NCI-H1436 treated with DMSO at 0.1 percent for 48 hours (cell line): ENCODE data around the gene DPPA2.

ENCODE experiments used
- DNase-seq: peaks from one replicate; lab custom pipeline; 2025; lab: John Stamatoyannopoulos, UW

DPPA2 gene

DNA sequence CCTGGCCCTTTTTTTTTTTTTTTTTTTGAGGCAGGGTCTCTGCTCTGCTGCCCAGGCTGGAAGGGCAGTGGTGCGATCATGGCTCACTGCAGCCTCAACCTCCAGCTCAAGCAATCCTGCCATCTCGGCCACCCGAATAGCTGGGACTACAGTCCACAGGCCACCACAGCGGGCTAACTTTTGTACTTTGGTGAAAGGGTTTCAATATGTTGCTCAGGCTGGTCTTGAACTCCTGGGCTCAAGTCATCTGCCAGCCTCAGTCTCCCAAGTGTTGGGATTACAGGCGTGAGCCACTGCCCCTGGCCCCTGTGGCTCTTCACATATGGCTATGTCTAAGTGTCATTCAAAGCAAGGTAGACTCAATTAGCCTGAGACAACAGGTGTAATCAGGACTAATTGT, 8.8 kb upstream of the DPPA2 start:
- DNase-seq = no peak

DNA sequence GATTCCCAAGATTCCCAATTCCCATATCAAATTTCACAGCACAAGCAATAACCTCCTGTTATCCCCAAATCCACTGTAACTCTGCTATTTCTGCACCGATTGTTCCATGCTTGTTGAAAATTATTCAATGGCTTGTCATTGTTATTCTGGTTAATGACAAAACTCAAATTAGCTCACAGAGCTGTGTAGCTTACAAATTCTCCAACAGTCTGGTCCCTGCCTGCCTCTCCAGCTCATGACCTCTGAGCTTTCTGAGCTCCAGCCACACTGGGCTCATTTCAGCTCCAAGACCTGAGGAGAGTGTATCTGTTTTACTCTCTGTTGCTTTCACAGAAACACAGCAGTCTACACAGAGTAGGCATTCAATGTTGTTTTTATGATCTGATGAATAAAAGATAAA, 3.3 kb downstream of the DPPA2 start:
- DNase-seq = no peak

DNA sequence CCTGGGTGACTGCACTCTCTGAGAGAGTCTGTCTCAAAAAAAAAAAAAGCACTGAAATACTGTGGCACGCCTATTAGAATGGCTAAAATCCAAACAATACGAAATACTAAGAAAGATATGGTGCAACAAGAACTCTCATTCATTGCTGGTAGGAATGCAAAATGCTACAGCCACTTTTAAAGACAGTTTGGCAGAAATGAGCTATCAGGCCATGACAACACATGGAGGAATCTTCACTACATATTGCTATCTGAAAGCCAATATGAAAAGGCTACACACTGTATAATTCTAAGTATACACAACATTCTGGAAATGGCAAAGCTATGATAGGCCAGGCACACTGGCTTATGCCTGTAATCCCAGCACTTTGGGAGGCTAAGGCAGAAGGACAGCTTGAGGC, 18.8 kb downstream of the DPPA2 start:
- no peak for DNase-seq

DNA sequence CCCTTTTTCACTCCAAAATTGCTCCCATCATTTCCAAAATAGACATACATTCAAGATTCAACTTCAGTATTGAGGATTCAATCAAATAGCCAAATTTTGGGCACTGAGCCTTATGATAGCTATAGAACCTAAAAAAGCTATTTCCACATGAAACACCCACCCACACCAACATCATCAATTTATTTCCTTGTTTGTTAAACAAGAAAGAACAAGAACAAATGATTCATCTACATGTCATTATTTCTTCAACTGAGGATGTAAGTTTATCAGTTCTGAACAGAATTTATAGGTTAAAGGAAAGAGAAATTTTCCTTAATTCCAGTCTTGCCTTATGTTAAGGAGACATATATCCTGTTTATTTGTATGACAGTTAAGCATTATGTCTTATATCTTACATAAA, 32.2 kb downstream of the DPPA2 start:
- DNase-seq = no peak

DNA sequence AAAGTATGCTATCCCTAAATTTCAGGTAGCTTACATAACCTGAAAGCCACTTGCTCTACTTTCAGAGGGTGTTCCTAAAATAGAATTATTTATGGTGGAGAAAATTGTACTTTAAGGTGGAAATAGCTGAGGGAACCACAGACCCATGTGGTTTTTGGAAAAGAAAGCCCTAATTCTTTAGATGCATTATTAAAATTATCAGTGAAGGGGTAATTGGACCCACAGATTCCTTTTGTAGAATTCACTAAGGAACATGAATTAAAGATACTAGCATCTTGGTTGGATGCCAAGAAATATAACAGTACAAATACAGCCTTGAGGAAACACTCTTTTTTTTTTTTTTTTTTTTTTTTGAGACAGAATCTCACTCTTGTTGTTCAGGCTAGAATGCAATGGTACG, 37.8 kb downstream of the DPPA2 start:
- no peak for DNase-seq

DNA sequence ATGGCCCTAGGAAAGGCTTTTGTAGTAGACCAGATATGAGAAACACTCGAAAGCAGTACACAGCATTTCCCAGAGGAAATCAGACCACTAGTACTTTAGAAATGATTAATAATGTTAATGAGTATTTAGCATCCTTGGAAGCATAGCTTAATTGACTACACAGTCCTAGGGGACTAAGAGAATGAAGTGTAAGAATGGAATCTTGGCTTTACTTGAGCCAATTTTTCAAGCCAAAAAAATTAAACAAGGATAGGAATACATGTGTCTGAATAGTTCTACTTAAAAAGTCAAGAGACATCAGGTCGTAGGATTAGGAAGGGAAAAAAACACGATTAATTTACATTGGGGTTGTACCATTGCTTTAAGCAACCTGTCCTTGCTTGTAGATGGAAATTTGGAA, 38.2 kb downstream of the DPPA2 start:
- DNase-seq = no peak

DNA sequence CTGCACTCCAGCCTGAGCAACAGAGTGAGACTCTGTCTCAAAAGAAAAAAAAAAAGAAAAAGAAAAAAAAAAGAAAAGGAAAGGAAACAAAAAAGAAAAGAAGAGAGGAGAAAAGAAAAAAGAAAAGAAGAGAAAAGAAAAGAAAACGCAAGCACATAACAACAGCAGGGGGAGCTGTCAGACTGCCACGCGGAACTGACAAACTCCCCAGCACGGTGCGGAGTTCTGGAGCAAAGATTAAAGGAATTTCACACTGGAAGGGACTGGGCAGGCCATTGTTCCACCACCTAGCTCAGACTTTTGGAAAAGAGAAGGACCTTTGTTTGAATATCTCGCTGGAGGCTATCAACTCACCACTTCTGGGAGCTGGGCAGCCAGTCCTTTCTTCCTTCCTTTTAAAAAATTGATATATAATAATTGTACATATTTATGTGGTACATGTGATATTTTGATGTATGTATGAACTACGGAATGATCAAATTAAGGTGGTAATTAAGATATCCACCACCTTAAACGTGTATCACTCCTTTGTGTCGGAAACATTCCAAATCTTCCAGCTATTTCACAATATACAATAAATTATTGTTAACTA, 40.5 kb downstream of the DPPA2 start:
- DNase-seq = no peak

DNA sequence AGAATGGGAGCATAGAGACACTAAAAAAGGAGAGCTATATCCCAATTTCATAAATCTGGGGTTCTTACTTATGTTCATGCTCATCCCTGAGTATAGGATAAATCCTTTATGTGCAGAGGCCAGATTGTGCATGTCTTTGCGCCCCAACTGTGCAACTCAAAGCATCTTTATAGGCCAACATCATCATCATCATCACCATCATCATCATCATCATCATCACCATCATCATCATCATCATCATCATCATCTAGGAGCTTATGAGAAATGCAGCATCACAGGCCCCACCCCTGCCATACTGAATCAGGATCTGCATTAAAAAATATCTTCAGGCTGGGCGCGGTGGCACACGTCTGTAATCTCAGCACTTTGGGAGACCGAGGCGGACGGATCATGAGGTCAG, 45.5 kb downstream of the DPPA2 start:
- DNase-seq = no peak

DNA sequence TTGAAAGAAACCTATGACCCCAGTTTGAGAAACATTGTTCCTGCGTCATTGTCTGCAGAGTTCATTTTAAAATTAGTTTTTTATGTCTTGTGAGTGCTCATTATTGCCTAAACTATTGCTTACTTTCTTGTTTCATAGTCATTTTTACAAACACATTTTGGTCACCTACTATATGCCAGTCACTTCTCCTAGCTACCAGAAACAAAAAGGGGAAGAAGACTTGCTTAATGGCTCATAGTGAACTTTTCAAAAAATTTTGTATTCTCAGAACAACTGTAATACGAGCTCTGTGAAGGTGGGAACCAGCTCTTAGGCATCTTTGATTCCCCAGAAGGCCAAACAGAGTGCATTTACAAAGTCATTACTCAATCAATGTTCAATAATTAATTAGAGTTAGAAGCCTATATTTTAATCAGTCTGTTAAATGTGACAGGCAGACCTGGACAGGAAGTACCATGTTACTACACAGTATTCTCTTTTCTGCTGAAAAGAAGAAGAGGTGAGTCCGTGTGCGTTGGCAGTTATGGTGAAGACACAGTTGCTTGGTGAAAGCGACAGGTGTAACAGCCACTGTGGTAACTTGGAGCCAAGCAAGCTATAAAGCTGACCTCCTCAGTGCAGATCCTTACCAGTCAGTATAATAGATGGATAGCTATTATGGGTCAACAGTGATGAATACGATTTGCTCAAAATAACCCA, 46.6 kb downstream of the DPPA2 start:
- DNase-seq = no peak

DNA sequence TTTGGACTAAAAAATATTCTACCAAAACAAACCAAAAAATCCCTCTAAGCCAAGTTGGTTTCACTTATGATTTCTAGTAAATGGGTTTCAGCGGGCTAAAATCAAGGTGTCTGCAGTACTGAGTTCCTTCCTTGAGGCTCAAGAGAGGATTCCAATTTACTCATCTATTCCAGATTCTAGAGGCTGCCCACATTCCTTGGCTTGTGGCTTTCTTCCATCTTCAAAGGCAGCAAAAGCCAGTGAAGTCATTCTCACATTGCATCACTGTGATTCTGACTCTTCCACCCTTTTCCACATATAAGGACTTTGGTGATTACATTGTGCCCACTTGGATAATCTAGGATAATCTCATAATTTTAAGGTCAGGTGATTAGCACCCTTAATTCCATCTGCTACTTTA, 48.1 kb downstream of the DPPA2 start:
- DNase-seq = no peak

DNA sequence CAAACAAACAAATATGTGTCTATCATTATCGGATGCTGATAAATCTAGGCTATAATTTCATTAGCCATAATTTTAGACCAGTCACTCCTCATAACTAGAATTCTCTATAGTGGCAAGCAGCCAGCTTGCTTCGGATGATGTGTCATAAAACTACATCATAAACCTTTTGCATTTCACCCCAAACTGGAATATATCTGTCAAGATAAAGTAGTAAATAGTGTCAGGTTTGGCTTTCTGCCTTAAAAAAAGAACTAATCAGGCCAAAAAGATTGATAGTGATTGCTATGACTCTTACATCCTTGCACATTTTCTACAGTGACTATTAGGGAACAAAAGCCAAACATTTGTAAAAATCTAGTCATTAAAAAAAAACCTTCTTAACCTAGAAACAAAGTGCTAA, 51.0 kb downstream of the DPPA2 start:
- DNase-seq = no peak

DNA sequence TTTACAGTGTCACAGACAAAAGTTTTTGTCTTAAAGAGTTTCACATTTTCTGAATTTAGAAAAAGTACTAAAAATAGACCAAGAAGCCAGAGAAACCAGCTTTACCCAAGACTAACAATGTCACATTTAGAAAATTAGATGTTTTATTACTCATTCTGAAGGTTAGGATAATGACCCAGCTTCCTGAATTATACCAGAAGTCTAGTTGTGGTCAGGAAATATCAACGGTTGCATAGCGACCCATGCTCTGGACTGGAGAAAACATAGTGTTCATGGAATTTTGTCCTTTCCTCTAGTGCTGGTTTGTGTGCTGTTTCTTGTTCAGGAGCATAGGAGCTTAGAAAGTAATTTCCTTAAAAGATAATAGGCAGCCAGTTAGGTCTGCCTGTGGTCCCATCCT, 59.0 kb downstream of the DPPA2 start:
- no peak for DNase-seq

DNA sequence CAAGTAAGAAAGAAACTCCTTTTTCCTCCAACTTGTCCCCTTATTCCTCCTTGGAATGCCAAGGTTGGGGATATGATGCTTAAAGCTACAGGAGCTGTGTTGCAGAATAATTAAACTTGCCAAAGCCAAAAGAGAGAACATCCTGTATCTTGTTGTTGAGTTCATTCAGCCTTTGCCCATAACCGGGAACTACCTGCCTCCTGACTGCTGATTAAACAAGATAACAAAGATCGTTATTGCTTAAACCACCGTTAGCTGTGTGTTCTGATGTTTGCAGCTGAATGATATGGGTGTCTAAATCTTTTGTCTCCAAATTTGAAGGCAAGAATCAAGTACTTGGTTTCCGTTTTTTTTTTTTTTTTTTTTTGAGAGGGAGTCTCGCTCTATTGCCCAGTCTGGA, 61.5 kb downstream of the DPPA2 start:
- no peak for DNase-seq

DNA sequence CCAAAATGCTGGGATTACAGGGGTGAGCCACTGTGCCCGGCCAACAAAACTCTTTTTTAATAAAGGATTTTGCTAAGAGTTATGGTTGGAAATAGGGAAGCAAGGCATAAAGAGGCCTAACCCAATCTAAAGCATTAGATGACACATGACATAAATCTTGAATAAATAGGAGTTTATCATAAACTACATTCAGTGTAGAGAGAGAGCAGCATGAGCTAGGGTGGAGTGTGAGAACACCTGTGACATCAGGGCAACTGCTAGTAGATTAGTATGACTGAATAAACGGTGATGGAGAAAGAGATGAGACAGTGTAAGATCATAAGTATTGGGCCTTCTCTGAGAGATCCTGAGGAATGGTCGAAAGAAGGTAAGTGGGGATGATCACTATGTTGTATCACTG, 63.7 kb downstream of the DPPA2 start:
- no peak for DNase-seq
